ENCODE measurements around the gene ARF3. TPM values are rescaled to one million over a fixed set of nuclear protein-coding genes. Genes with fewer than 3 reads are reported as not detected.
A peak's percentile ranks its signal among the peaks of the same experiment; 100 is the strongest.

The ARF3 gene
- total and polyA plus RNA-seq, 2 of the 13 experiments (the other 11 are each of a cell fraction or from before 2014, with no cell fraction given), result 53.8 to 57.9 TPM

DNA sequence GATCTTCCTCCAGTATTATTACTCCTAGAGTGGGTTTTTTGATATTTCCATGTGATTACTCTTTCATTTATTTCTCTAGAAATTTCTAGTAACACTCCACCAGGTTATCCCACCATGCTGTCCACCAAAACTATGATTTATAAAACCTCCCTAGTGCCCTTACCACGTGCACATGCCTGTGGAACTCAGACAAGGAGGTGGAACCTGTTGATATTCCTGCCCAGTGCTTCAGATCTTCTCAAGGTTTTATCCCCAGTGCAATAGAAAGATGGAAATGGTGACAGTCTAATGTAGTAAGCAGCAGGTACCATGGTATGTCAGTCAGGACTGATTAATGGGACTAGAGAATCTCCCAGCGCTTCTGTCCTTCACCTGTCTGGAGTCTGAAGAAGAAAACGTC, 3.5 kb upstream of the ARF3 start:
- TF ChIP-seq ZNF292 (CRISPR knock-in tag; IDR thresholded peaks at IDR 0.05; ENCODE audit: borderline replicate concordance, low read depth), result no peak
- TF ChIP-seq MATR3 (CRISPR knock-in tag; IDR thresholded peaks at IDR 0.05), result no peak
- TF ChIP-seq POLR2AphosphoS5 (IDR thresholded peaks at IDR 0.05; ENCODE audit: low read depth, low read length), result no peak
- no peak for TF ChIP-seq ZNF619 (CRISPR knock-in tag; IDR thresholded peaks at IDR 0.05)
- TF ChIP-seq PAX8 (CRISPR knock-in tag; IDR thresholded peaks at IDR 0.05; ENCODE audit: borderline replicate concordance), result no peak
- FAIRE-seq, result no peak
- in situ Hi-C loops (cut with HindIII; ENCODE audit: extremely low pct_ligation_motif_present, low pct_unique_long_range_greater_than_20kb), result no loop called here

DNA sequence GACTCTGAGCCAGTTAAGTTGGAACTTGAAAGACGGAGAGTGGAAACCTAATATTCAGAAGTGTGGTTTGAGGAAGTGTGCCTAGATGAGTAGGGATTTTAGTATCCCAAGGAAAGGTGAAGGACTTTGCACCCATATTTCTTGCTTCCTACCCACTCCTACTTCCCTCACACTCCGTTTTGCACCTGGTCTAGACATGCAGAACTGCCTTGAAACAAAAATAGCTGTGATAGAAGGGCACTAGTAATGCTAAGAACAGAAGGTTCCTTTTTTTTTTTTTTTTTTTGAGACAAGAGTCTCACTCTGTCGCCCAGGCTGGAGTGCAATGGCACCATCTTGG, 732 bp upstream of the ARF3 start:
- intact Hi-C loops (cut with micrococcal nuclease; ENCODE audit: unreplicated experiment) (loop anchor here (5.0 kb wide), 1 partner anchor 1974 kb away; no protein-coding TSS in a partner anchor), in situ Hi-C loops (cut with HindIII; ENCODE audit: extremely low pct_ligation_motif_present, low pct_unique_long_range_greater_than_20kb) (no loop called here)
- BruUV-seq (replicated peaks), result no TSS peak
- Histone ChIP-seq H3K27ac (ENCODE audit: extremely low read length, insufficient read depth, low read length) (no peak overlapping the region), H3K79me2 (ENCODE audit: insufficient read depth, low read length) (peaks cover 34% of the 10 kb centered on the region), H3K9ac (ENCODE audit: insufficient read depth, low read depth, low read length) (peak overlapping the region; percentile 39; the same call in 1 of the 2 replicates), H3K9me3 (ENCODE audit: low read length) (no peaks in the 10 kb centered on the region), H4K20me1 (ENCODE audit: insufficient read depth, low read length) (peaks cover 6% of the 10 kb centered on the region; the same call in 1 of the 2 replicates), H2AFZ (ENCODE audit: low read length) (peak overlapping the region; percentile 28), H3K36me3 (replicated peaks in 1 of 2; ENCODE audit: control insufficient read depth in 1 of 2, insufficient read depth in 2 of 2, low read length in 2 of 2) (peaks cover 0 to 8% of the 10 kb centered on the region in 2 experiments; a peak in 2 of 5 replicates), H3K27me3 (ENCODE audit: control insufficient read depth in 1 of 2, insufficient read depth in 2 of 2, low read length in 2 of 2) (0 out of 5 replicates have a peak, but pooled peaks cover 0 to 3% of the 10 kb centered on the region in 2 experiments), H3K4me1 (ENCODE audit: insufficient read depth, low read length) (peaks cover 32% of the 10 kb centered on the region), H3K4me3 (replicated peaks in 1 of 3; ENCODE audit: insufficient read depth in 1 of 3, low read depth in 2 of 3, low read length in 3 of 3) (peak overlapping the region; percentile 85 to 98 (median 96)), H3K4me2 (ENCODE audit: low read depth, low read length) (peak overlapping the region; percentile 94)
- POLR2A ChIA-PET, result interaction anchor here (0.9 to 1.4 kb wide), 7 partner anchors 11 to 169 kb away, joined by 3 to 7 read pairs (median 6); partner anchors contain the start of genes ADCY6, DDN and RND1
- CTCF ChIA-PET (ENCODE audit: low intra/inter-chr PET ratio, low total read pairs), result no interaction called here
- WGBS (ENCODE audit: low lambda C conversion rate), result 6% methylated on average over 3 of the region's 3 CpGs
- ATAC-seq, result no peak
- no peak for DNase-seq (ENCODE audit: low spot score)
- FAIRE-seq, result no peak
- TF ChIP-seq MAFK (conservative IDR thresholded peaks at IDR 0.05 in 1 of 2, IDR thresholded peaks at IDR 0.05 in 1 of 2; ENCODE audit: low read length in 2 of 2) (no peak), HNRNPH1 (optimal IDR thresholded peaks at IDR 0.05; ENCODE audit: low read depth, low read length) (no peak), ZNF253 (CRISPR knock-in tag; IDR thresholded peaks at IDR 0.05; ENCODE audit: borderline replicate concordance) (no peak), GPBP1L1 (CRISPR knock-in tag; IDR thresholded peaks at IDR 0.05) (no peak), ZSCAN30 (CRISPR knock-in tag; IDR thresholded peaks at IDR 0.05) (no peak), ZNF383 (CRISPR knock-in tag; IDR thresholded peaks at IDR 0.05; ENCODE audit: borderline replicate concordance) (no peak), KLF12 (CRISPR knock-in tag; IDR thresholded peaks at IDR 0.05; ENCODE audit: borderline replicate concordance) (no peak)
- TF ChIP-seq, protein P1, sequence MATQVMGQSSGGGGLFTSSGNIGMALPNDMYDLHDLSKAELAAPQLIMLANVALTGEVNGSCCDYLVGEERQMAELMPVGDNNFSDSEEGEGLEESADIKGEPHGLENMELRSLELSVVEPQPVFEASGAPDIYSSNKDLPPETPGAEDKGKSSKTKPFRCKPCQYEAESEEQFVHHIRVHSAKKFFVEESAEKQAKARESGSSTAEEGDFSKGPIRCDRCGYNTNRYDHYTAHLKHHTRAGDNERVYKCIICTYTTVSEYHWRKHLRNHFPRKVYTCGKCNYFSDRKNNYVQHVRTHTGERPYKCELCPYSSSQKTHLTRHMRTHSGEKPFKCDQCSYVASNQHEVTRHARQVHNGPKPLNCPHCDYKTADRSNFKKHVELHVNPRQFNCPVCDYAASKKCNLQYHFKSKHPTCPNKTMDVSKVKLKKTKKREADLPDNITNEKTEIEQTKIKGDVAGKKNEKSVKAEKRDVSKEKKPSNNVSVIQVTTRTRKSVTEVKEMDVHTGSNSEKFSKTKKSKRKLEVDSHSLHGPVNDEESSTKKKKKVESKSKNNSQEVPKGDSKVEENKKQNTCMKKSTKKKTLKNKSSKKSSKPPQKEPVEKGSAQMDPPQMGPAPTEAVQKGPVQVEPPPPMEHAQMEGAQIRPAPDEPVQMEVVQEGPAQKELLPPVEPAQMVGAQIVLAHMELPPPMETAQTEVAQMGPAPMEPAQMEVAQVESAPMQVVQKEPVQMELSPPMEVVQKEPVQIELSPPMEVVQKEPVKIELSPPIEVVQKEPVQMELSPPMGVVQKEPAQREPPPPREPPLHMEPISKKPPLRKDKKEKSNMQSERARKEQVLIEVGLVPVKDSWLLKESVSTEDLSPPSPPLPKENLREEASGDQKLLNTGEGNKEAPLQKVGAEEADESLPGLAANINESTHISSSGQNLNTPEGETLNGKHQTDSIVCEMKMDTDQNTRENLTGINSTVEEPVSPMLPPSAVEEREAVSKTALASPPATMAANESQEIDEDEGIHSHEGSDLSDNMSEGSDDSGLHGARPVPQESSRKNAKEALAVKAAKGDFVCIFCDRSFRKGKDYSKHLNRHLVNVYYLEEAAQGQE (IDR thresholded peaks at IDR 0.05; ENCODE audit: borderline replicate concordance in 1 of 2, low read depth in 1 of 2, low read length in 2 of 2), result no peak

More for the DNA sequence above, 3.5 kb upstream of the ARF3 start:
- POLR2A ChIA-PET, result no interaction called here
- DNase-seq (ENCODE audit: low spot score), result no peak
- Histone ChIP-seq H4K20me1 (ENCODE audit: insufficient read depth, low read length) (peaks cover 5% of the 10 kb centered on the region; the same call in 1 of the 2 replicates), H2AFZ (ENCODE audit: low read length) (no peak overlapping the region), H3K27ac (ENCODE audit: extremely low read length, insufficient read depth, low read length) (no peak overlapping the region), H3K79me2 (ENCODE audit: insufficient read depth, low read length) (peaks cover 10% of the 10 kb centered on the region), H3K9ac (ENCODE audit: insufficient read depth, low read depth, low read length) (no peak overlapping the region), H3K4me3 (replicated peaks in 1 of 3; ENCODE audit: insufficient read depth in 1 of 3, low read depth in 2 of 3, low read length in 3 of 3) (no peak overlapping the region), H3K27me3 (ENCODE audit: control insufficient read depth in 1 of 2, insufficient read depth in 2 of 2, low read length in 2 of 2) (peaks cover 0 to 16% of the 10 kb centered on the region in 2 experiments; a peak in 1 of 5 replicates), H3K9me3 (ENCODE audit: low read length) (no peaks in the 10 kb centered on the region), H3K4me1 (ENCODE audit: insufficient read depth, low read length) (peaks cover 19% of the 10 kb centered on the region), H3K36me3 (replicated peaks in 1 of 2; ENCODE audit: control insufficient read depth in 1 of 2, insufficient read depth in 2 of 2, low read length in 2 of 2) (no peaks in the 10 kb centered on the region), H3K4me2 (ENCODE audit: low read depth, low read length) (no peak overlapping the region)
- CTCF ChIA-PET (ENCODE audit: low intra/inter-chr PET ratio, low total read pairs), result no interaction called here
- intact Hi-C loops (cut with micrococcal nuclease; ENCODE audit: unreplicated experiment), result no loop called here
- ATAC-seq, result no peak
- BruUV-seq (replicated peaks), result no TSS peak
- WGBS (ENCODE audit: low lambda C conversion rate), result 25% methylated on average over 2 of the region's 3 CpGs

All from HepG2 (cell line).